Activated naive CD4-positive, alpha-beta T cell treated with anti-CD3 and anti-CD28 coated beads for 36 hours (primary cell): ENCODE data around the gene C1orf116. TPM values are rescaled to one million over a fixed set of nuclear protein-coding genes. Genes with fewer than 3 reads are reported as not detected.

Experiments used
- CTCF ChIA-PET: fragments of 350-600 bp; sonication (Branson Sonifier 250); formaldehyde crosslinking; loops from one replicate; lab custom pipeline; 2021; ENCODE audit warnings: antibody characterized with exemption; lab: Charles Lee
- DNase-seq: peaks from one replicate; pipeline ENCODE4 v3.0.0-alpha.2; 2020
- H3K27ac Mint-ChIP-seq: one replicate; pipeline ENCODE4 v1.8.0; 2021; ENCODE audit warnings: mild to moderate bottlenecking, mixed read lengths
- H3K27me3 Mint-ChIP-seq: one replicate; pipeline ENCODE4 v1.8.0; 2021; ENCODE audit warnings: low read depth, mixed read lengths
- H3K36me3 Mint-ChIP-seq: one replicate; pipeline ENCODE4 v1.8.0; 2021; ENCODE audit warnings: low read depth, mixed read lengths
- H3K4me1 Mint-ChIP-seq: one replicate; pipeline ENCODE4 v1.8.0; 2021; ENCODE audit warnings: low read depth, mixed read lengths
- H3K4me3 Mint-ChIP-seq: one replicate; pipeline ENCODE4 v1.8.0; 2021; ENCODE audit warnings: mild to moderate bottlenecking, moderate library complexity, mixed read lengths
- H3K9me3 Mint-ChIP-seq: one replicate; pipeline ENCODE4 v1.8.0; 2021; ENCODE audit warnings: mixed read lengths
- intact Hi-C: fragments of 100-400 bp; cut with micrococcal nuclease; formaldehyde crosslinking; loops from one replicate; pipeline ENCODE4 v1.15.1; 2023
- total RNA-seq, 2 experiments: library from RNA; stranded (reverse); gene quantifications; one replicate each; pipeline ENCODE4 v1.2.3, GENCODE V29; 2021

The C1orf116 gene
- total RNA-seq, 2 experiments from 2014 or later, result not detected

GRCh38 chr1:207058252-207058651, 25.7 kb upstream of the C1orf116 start:
- H3K27ac Mint-ChIP-seq, result no peak overlapping the region
- CTCF ChIA-PET, result interaction anchor here (1.4 kb wide), 1 partner anchor 442 kb away, joined by 5 read pairs; no protein-coding TSS in a partner anchor
- H3K27me3 Mint-ChIP-seq, result no peaks in the 10 kb centered on the region
- no peaks in the 10 kb centered on the region for H3K36me3 Mint-ChIP-seq
- H3K4me1 Mint-ChIP-seq, result peaks cover 3% of the 10 kb centered on the region
- DNase-seq, result no peak
- intact Hi-C loops, result no loop called here
- no peaks in the 10 kb centered on the region for H3K9me3 Mint-ChIP-seq
- H3K4me3 Mint-ChIP-seq, result no peak overlapping the region

- Mint-ChIP-seq H3K4me3 (no peak overlapping the region), H3K4me1 (peaks cover 17% of the 10 kb centered on the region), H3K27ac (no peak overlapping the region), H3K36me3 (no peaks in the 10 kb centered on the region), H3K27me3 (no peaks in the 10 kb centered on the region), H3K9me3 (no peaks in the 10 kb centered on the region)
- CTCF ChIA-PET, result interaction anchor here (1.0 kb wide), 1 partner anchor 14 kb away, joined by 3 read pairs; no protein-coding TSS in a partner anchor
- intact Hi-C loops, result no loop called here
- no peak for DNase-seq
Observed at GRCh38 chr1:207056673-207057072, 24.1 kb upstream of the C1orf116 start.

DNA sequence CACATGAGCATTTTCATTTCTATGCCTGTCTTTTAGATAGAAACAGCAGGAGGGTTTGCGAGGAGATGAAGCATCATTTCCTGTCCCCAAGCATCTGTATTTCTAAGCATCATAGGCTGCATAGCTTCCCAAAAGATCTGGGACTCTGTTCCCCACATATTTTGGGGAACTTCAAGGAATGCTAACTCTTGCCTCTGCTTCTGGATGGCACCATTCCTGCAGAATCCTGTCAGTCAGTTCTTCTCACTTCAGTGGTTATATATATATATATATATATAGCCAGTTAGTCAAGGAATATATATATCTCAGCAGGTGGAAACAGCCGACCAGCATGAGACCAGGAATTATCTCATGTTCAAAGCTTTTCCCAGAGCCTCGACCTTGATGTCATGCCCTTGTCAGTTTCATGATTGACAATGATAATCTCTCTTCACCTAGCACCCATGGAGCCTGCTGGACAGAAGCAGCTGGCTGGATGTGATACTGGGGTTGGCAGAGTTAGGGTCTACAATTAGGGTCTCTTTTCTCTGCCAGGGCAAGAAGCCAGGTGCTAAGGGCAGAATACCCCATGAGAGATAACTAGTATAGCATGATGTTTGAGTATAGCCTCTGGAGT, 22.9 kb upstream of the C1orf116 start:
- H3K27ac Mint-ChIP-seq, result no peak overlapping the region
- DNase-seq, result no peak
- intact Hi-C loops, result no loop called here
- H3K36me3 Mint-ChIP-seq, result no peaks in the 10 kb centered on the region
- H3K27me3 Mint-ChIP-seq, result no peaks in the 10 kb centered on the region
- H3K4me3 Mint-ChIP-seq, result no peak overlapping the region
- CTCF ChIA-PET, result interaction anchor here (0.6 to 1.0 kb wide), 2 partner anchors 15 to 265 kb away, joined by 3 read pairs; no protein-coding TSS in a partner anchor
- H3K9me3 Mint-ChIP-seq, result no peaks in the 10 kb centered on the region
- H3K4me1 Mint-ChIP-seq, result peaks cover 25% of the 10 kb centered on the region

GRCh38 chr1:207054491-207054890, 21.9 kb upstream of the C1orf116 start:
- Mint-ChIP-seq H3K27me3 (no peaks in the 10 kb centered on the region), H3K4me1 (peaks cover 28% of the 10 kb centered on the region), H3K4me3 (no peak overlapping the region), H3K36me3 (peaks cover 2% of the 10 kb centered on the region), H3K27ac (no peak overlapping the region), H3K9me3 (no peaks in the 10 kb centered on the region)
- CTCF ChIA-PET, result no interaction called here
- intact Hi-C loops, result loop anchor here (5.0 kb wide), 4 partner anchors 283 to 808 kb away; no protein-coding TSS in a partner anchor
- no peak for DNase-seq

- H3K4me1 Mint-ChIP-seq, result peaks cover 36% of the 10 kb centered on the region
- H3K9me3 Mint-ChIP-seq, result no peaks in the 10 kb centered on the region
- no peaks in the 10 kb centered on the region for H3K27me3 Mint-ChIP-seq
- peak; percentile 97 for DNase-seq
- CTCF ChIA-PET, result interaction anchor here (0.7 to 1.7 kb wide), 9 partner anchors 17 to 508 kb away, joined by 3 to 6 read pairs (median 3); partner anchors contain the start of gene IL20
- intact Hi-C loops, result loop anchor here (5.0 kb wide), 4 partner anchors 284 to 809 kb away; no protein-coding TSS in a partner anchor
- peak within 1 kb of the TSS; percentile 97 for H3K4me3 Mint-ChIP-seq
- peak within 1 kb of the TSS; percentile 68 for H3K27ac Mint-ChIP-seq
- H3K36me3 Mint-ChIP-seq, result peaks cover 6% of the 10 kb centered on the region
Observed at GRCh38 chr1:207052911-207053769, 20.6 kb upstream of the C1orf116 start, which contains the start of gene PFKFB2. PFKFB2 (plus strand) TSS chr1:207053275; CDS start chr1:207054718, 1,443 bp downstream.

- Mint-ChIP-seq H3K4me3 (peak within 1 kb of the TSS; percentile 97), H3K36me3 (peaks cover 17% of the 10 kb centered on the region), H3K4me1 (peaks cover 53% of the 10 kb centered on the region), H3K9me3 (no peaks in the 10 kb centered on the region), H3K27ac (peak within 1 kb of the TSS; percentile 93), H3K27me3 (no peaks in the 10 kb centered on the region)
- DNase-seq, result peak; percentile 17
- intact Hi-C loops, result loop anchor here (1.0 to 5.0 kb wide), 6 partner anchors 128 to 811 kb away; partner anchors contain the start of gene CD46
- CTCF ChIA-PET, result interaction anchor here (1.8 kb wide), 1 partner anchor 43 kb away, joined by 3 read pairs; no protein-coding TSS in a partner anchor
Observed at GRCh38 chr1:207051191-207051943, 18.8 kb upstream of the C1orf116 start, which contains the start of gene YOD1. YOD1 (minus strand) TSS chr1:207051208; CDS start chr1:207051030, 178 bp downstream.

DNA sequence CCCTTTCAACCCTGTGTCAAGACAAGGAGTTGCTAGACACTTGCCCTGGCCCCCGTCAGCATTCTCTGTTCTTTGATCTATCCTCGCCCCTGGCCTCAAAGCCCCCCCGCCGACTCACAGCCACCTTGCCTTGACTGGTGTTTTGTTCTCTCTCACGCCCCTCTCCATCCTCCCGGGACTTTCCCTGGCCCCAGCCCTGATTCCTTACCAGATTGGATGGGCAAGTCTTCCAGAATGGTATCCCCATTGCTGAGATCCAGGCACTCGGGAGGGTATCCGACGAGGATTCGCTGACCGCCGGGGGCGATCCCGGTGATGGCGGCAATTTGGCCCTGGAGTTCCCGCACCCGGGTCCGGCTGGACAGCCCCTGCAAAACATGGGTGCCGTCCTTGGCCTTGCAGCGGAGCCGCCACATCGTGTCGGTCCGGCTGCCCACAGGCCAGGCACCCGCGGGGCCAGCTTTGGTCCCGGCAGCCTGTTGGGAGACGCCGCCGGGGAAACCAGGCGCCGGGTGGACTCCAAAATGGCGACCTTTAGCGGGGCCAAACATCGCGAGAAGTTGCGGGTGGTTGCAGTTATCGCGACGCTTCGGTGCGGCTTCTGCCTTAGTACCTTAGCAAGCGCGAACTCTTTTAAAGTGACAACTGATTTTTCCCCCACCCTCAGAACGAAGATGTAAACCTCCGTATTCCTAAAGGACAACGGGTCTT, 18.1 kb upstream of the C1orf116 start:
- DNase-seq, result peak; percentile 97
- CTCF ChIA-PET, result interaction anchor here (0.5 to 2.3 kb wide), 22 partner anchors 9 to 569 kb away, joined by 3 to 24 read pairs (median 4); no protein-coding TSS in a partner anchor
- Mint-ChIP-seq H3K27ac (peak overlapping the region; percentile 93), H3K4me1 (peaks cover 59% of the 10 kb centered on the region), H3K36me3 (peaks cover 17% of the 10 kb centered on the region), H3K27me3 (no peaks in the 10 kb centered on the region), H3K4me3 (peak overlapping the region; percentile 97), H3K9me3 (no peaks in the 10 kb centered on the region)
- intact Hi-C loops, result loop anchor here (1.0 to 5.0 kb wide), 11 partner anchors 27 to 812 kb away; partner anchors contain the start of genes CD46 and CD55

- intact Hi-C loops, result loop anchor here (1.0 to 5.0 kb wide), 10 partner anchors 27 to 812 kb away; partner anchors contain the start of genes CD46 and CD55
- peak overlapping the region; percentile 97 for H3K4me3 Mint-ChIP-seq
- CTCF ChIA-PET, result interaction anchor here (0.5 to 2.3 kb wide), 24 partner anchors 8 to 570 kb away, joined by 3 to 24 read pairs (median 4); no protein-coding TSS in a partner anchor
- no peaks in the 10 kb centered on the region for H3K9me3 Mint-ChIP-seq
- H3K27ac Mint-ChIP-seq, result peak overlapping the region; percentile 93
- no peaks in the 10 kb centered on the region for H3K27me3 Mint-ChIP-seq
- DNase-seq, result peak; percentile 78
- peaks cover 17% of the 10 kb centered on the region for H3K36me3 Mint-ChIP-seq
- peaks cover 66% of the 10 kb centered on the region for H3K4me1 Mint-ChIP-seq
Observed at GRCh38 chr1:207049974-207050391, 17.4 kb upstream of the C1orf116 start.

- Mint-ChIP-seq H3K4me3 (peak overlapping the region; percentile 97), H3K27me3 (no peaks in the 10 kb centered on the region), H3K9me3 (no peaks in the 10 kb centered on the region), H3K27ac (peak overlapping the region; percentile 69), H3K4me1 (peaks cover 70% of the 10 kb centered on the region), H3K36me3 (peaks cover 19% of the 10 kb centered on the region)
- intact Hi-C loops, result no loop called here
- DNase-seq, result no peak
- CTCF ChIA-PET, result interaction anchor here (0.7 to 2.3 kb wide), 24 partner anchors 8 to 571 kb away, joined by 3 to 24 read pairs (median 4); no protein-coding TSS in a partner anchor
Observed at GRCh38 chr1:207049514-207049913, 17.0 kb upstream of the C1orf116 start.

DNA sequence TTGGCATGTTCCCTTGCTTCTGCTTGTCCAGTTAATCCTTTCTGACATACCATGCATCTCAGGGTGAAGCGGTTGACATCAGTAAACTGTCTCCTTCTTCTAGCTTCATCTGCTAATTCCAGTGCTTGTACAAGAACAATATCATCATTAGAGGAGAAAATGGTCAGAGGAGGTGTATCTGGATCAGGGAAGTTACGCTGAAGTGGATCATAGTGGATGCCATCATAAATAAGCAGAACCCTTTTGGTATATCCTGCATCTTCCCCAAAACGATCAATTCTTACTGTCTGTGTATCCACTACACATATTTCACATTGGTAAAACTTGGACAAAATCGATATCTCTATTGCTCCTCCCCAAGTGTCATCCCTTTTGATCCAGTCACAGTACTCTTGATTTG, 16.5 kb upstream of the C1orf116 start:
- H3K4me1 Mint-ChIP-seq, result peaks cover 70% of the 10 kb centered on the region
- H3K27ac Mint-ChIP-seq, result peak overlapping the region; percentile 69
- CTCF ChIA-PET, result interaction anchor here (0.7 to 2.3 kb wide), 7 partner anchors 19 to 451 kb away, joined by 3 to 24 read pairs (median 5); no protein-coding TSS in a partner anchor
- no peak for DNase-seq
- intact Hi-C loops, result no loop called here
- H3K36me3 Mint-ChIP-seq, result peaks cover 19% of the 10 kb centered on the region
- no peaks in the 10 kb centered on the region for H3K27me3 Mint-ChIP-seq
- no peak overlapping the region for H3K4me3 Mint-ChIP-seq
- no peaks in the 10 kb centered on the region for H3K9me3 Mint-ChIP-seq
